H9 (cell line): Measurements from ENCODE around the gene HOXD10. TPM values are rescaled to one million over a fixed set of nuclear protein-coding genes. Genes with fewer than 3 reads are reported as not detected.

ENCODE experiments used
- DNase-seq: peaks from one replicate; pipeline ENCODE4 v3.0.0-alpha.2; 2017
- H2AFZ ChIP-seq: one replicate; pipeline ENCODE4 v1.6.1; 2013; ENCODE audit warnings: mild to moderate bottlenecking, low read length, control low read depth, moderate library complexity
- H2AK5ac ChIP-seq: 2 replicates; pipeline ENCODE4 v1.6.1; 2013; ENCODE audit warnings: low read length, control low read depth, mixed read lengths; ENCODE audit not compliant: insufficient read length
- H2BK120ac ChIP-seq: one replicate; pipeline ENCODE4 v1.6.1; 2013; ENCODE audit warnings: low read depth, mild to moderate bottlenecking, low read length, control low read depth, inconsistent platforms; ENCODE audit not compliant: poor library complexity, severe bottlenecking
- H2BK12ac ChIP-seq: 2 replicates; pipeline ENCODE4 v1.6.1; 2013; ENCODE audit warnings: low read length, control low read depth, mixed read lengths, low read depth; ENCODE audit not compliant: insufficient read length
- H2BK15ac ChIP-seq: 2 replicates; pipeline ENCODE4 v1.6.1; 2013; ENCODE audit warnings: low read depth, low read length, control low read depth
- H2BK20ac ChIP-seq: one replicate; pipeline ENCODE4 v1.6.1; 2013; ENCODE audit warnings: low read depth, mild to moderate bottlenecking, low read length, control low read depth, inconsistent platforms; ENCODE audit not compliant: poor library complexity, severe bottlenecking
- H2BK5ac ChIP-seq: 2 replicates; pipeline ENCODE4 v1.6.1; 2013; ENCODE audit warnings: low read length, control low read depth, mixed read lengths; ENCODE audit not compliant: insufficient read length
- H3K14ac ChIP-seq: 2 replicates; pipeline ENCODE4 v1.6.1; 2013; ENCODE audit warnings: low read length, control low read depth; ENCODE audit not compliant: insufficient read depth
- H3K18ac ChIP-seq: 2 replicates; pipeline ENCODE4 v1.6.1; 2013; ENCODE audit warnings: low read depth, mild to moderate bottlenecking, mixed read lengths, low read length, control low read depth; ENCODE audit not compliant: insufficient read length
- H3K23ac ChIP-seq: 2 replicates; pipeline ENCODE4 v1.6.1; 2013; ENCODE audit warnings: low read length, control low read depth, mixed read lengths, low read depth; ENCODE audit not compliant: insufficient read length
- H3K23me2 ChIP-seq: 2 replicates; pipeline ENCODE4 v1.6.1; 2013; ENCODE audit warnings: low read depth, mild to moderate bottlenecking, mixed read lengths, low read length, control low read depth; ENCODE audit not compliant: insufficient read length, poor library complexity, severe bottlenecking
- H3K27ac ChIP-seq: 2 replicates; pipeline ENCODE4 v1.5.1; 2013; ENCODE audit warnings: low read length, control low read depth, mixed read lengths, low read depth; ENCODE audit not compliant: insufficient read length
- H3K27me3 ChIP-seq: 2 replicates; pipeline ENCODE4 v1.6.1; 2013; ENCODE audit warnings: low read length, control low read depth, inconsistent platforms; ENCODE audit not compliant: insufficient read depth
- H3K4ac ChIP-seq: 2 replicates; pipeline ENCODE4 v1.6.1; 2013; ENCODE audit warnings: low read depth, mild to moderate bottlenecking, control low read depth, inconsistent platforms, low read length, moderate library complexity
- H3K4me1 ChIP-seq: 2 replicates; pipeline ENCODE4 v1.6.1; 2013; ENCODE audit warnings: low read length, control low read depth, inconsistent platforms; ENCODE audit not compliant: insufficient read depth
- H3K4me2 ChIP-seq: 2 replicates; pipeline ENCODE4 v1.6.1; 2013; ENCODE audit warnings: low read length, control low read depth, mixed read lengths; ENCODE audit not compliant: insufficient read length, insufficient read depth
- H3K56ac ChIP-seq: 2 replicates; pipeline ENCODE4 v1.6.1; 2013; ENCODE audit warnings: low read depth, mild to moderate bottlenecking, mixed read lengths, low read length, control low read depth; ENCODE audit not compliant: insufficient read length
- H3K79me1 ChIP-seq: 2 replicates; pipeline ENCODE4 v1.6.1; 2013; ENCODE audit warnings: low read depth, mild to moderate bottlenecking, moderate library complexity, low read length, control low read depth, inconsistent platforms; ENCODE audit not compliant: insufficient read depth, poor library complexity, severe bottlenecking
- H3K79me2 ChIP-seq: 2 replicates; pipeline ENCODE4 v1.6.1; 2013; ENCODE audit warnings: low read length, control low read depth, inconsistent platforms; ENCODE audit not compliant: insufficient read depth
- H3K9ac ChIP-seq: 2 replicates; pipeline ENCODE4 v1.6.1; 2013; ENCODE audit warnings: low read length, control low read depth, mixed read lengths; ENCODE audit not compliant: insufficient read length; ENCODE audit errors: extremely low read depth
- H3K9me3 ChIP-seq: one replicate; pipeline ENCODE4 v1.6.1; 2013; ENCODE audit warnings: low read depth, low read length, inconsistent platforms; ENCODE audit not compliant: control insufficient read depth
- H3T11ph ChIP-seq: one replicate; pipeline ENCODE4 v1.6.1; 2013; ENCODE audit warnings: mild to moderate bottlenecking, low read length, control low read depth, inconsistent platforms
- H4K20me1 ChIP-seq: one replicate; pipeline ENCODE4 v1.6.1; 2013; ENCODE audit not compliant: control insufficient read depth, insufficient read length, insufficient read depth
- H4K5ac ChIP-seq: 2 replicates; pipeline ENCODE4 v1.6.1; 2013; ENCODE audit warnings: low read depth, mild to moderate bottlenecking, mixed read lengths, low read length, control low read depth; ENCODE audit not compliant: insufficient read length
- H4K8ac ChIP-seq: replicated peaks from 2 replicates; pipeline ENCODE4 v1.6.1; 2013; ENCODE audit warnings: low read length, control low read depth, mixed read lengths, low read depth; ENCODE audit not compliant: insufficient read length
- H4K91ac ChIP-seq: 2 replicates; pipeline ENCODE4 v1.6.1; 2013; ENCODE audit warnings: low read depth, mild to moderate bottlenecking, moderate library complexity, mixed read lengths, low read length, control low read depth; ENCODE audit not compliant: insufficient read length
- H3K27ac Mint-ChIP-seq, 3 experiments: 2 replicates in 2 of 3; 3 replicates in 1 of 3; pipeline ENCODE4 v1.8.0; 2020 to 2021; ENCODE audit warnings: mixed read lengths in 3 of 3, mild to moderate bottlenecking in 1 of 3, moderate library complexity in 1 of 3
- H3K27me3 Mint-ChIP-seq: 2 replicates; pipeline ENCODE4 v1.8.0; 2021; ENCODE audit warnings: low read depth, mild to moderate bottlenecking, moderate library complexity, mixed read lengths
- H3K36me3 Mint-ChIP-seq, 3 experiments: 2 replicates in 2 of 3; 3 replicates in 1 of 3; pipeline ENCODE4 v1.8.0; 2020 to 2021; ENCODE audit warnings: low read depth in 3 of 3, mixed read lengths in 3 of 3; ENCODE audit not compliant: insufficient read depth in 1 of 3
- H3K4me1 Mint-ChIP-seq, 2 experiments: 2 replicates each; pipeline ENCODE4 v1.8.0; 2020; ENCODE audit warnings: mixed read lengths in 2 of 2
- H3K4me3 Mint-ChIP-seq, 2 experiments: 2 replicates in 1 of 2; 3 replicates in 1 of 2; pipeline ENCODE4 v1.8.0; 2020 to 2021; ENCODE audit warnings: mild to moderate bottlenecking in 2 of 2, mixed read lengths in 2 of 2, moderate library complexity in 1 of 2
- H3K9me3 Mint-ChIP-seq, 2 experiments: 2 replicates in 1 of 2; 3 replicates in 1 of 2; pipeline ENCODE4 v1.8.0; 2020; ENCODE audit warnings: mild to moderate bottlenecking in 2 of 2, mixed read lengths in 2 of 2, moderate library complexity in 1 of 2
- CTCF ChIP-seq: fragments of 200-600 bp; sonication (generic); conservative IDR thresholded peaks from 3 replicates; pipeline ENCODE4 v1.8.0; 2021; ENCODE audit warnings: antibody characterized with exemption, mild to moderate bottlenecking
- WGBS: extraction: QIAGEN DNeasy Blood & Tissue Kit; methylation state at CpG from one replicate; pipeline ENCODE4 v1.1.7; 2013; ENCODE audit warnings: missing lambda C conversion rate, low lambda C conversion rate, mixed read lengths; ENCODE audit not compliant: insufficient read length; ENCODE audit errors: extremely low coverage; 5-methylcytosine and 5-hydroxymethylcytosine counted together
- total RNA-seq: library from RNA; stranded (reverse); gene quantifications from 2 replicates; pipeline ENCODE4 v1.2.1, GENCODE V29; 2021

HOXD10 gene
- total RNA-seq, 1 experiment from 2014 or later: not detected

GRCh38 chr2:176158186-176158591 is 41.6 kb downstream of the HOXD10 start:
- Histone ChIP-seq H2AFZ (no peak overlapping the region), H3K56ac (no peak overlapping the region), H3K9ac (no peak overlapping the region), H2BK12ac (no peak overlapping the region), H3K9me3 (no peaks in the 10 kb centered on the region), H4K8ac (no peak overlapping the region), H3K4me2 (no peak overlapping the region), H3K4ac (no peak overlapping the region), H3K27me3 (peaks cover 100% of the 10 kb centered on the region), H3K79me2 (no peaks in the 10 kb centered on the region), H2AK5ac (no peak overlapping the region), H4K20me1 (peaks cover 2% of the 10 kb centered on the region), H4K91ac (no peak overlapping the region), H3K27ac (no peak overlapping the region), H3K18ac (no peak overlapping the region), H3K14ac (no peak overlapping the region), H2BK5ac (no peak overlapping the region), H2BK15ac (no peak overlapping the region), H2BK120ac (no peak overlapping the region), H3K23ac (no peak overlapping the region), H3K79me1 (no peaks in the 10 kb centered on the region), H2BK20ac (no peak overlapping the region), H3K4me1 (no peaks in the 10 kb centered on the region), H4K5ac (no peak overlapping the region), H3K23me2 (no peaks in the 10 kb centered on the region), H3T11ph (no peak overlapping the region)
- no peak overlapping the region for H3K27ac Mint-ChIP-seq
- H3K27me3 Mint-ChIP-seq: peaks cover 100% of the 10 kb centered on the region
- no peak for TF ChIP-seq CTCF
- H3K4me1 Mint-ChIP-seq: peaks cover 6 to 25% of the 10 kb centered on the region in 2 experiments; a peak in 3 of 4 replicates
- no peak for DNase-seq
- peaks cover 0 to 5% of the 10 kb centered on the region in 2 experiments; a peak in 3 of 5 replicates for H3K9me3 Mint-ChIP-seq
- no peaks in the 10 kb centered on the region; a peak in 1 of 7 replicates for H3K36me3 Mint-ChIP-seq
- H3K4me3 Mint-ChIP-seq: no peak overlapping the region
- no CpG with 5 or more reads among the region's 22 CpGs for WGBS
